HUES6 (cell line): ENCODE results near the gene CLDN19.

Source experiments
- H3K27ac ChIP-seq: 2 replicates; pipeline ENCODE4 v1.7.0; 2013; ENCODE audit warnings: low read depth, mild to moderate bottlenecking, low read length, inconsistent platforms
- H3K27me3 ChIP-seq: 2 replicates; pipeline ENCODE4 v1.6.1; 2013; ENCODE audit warnings: low read length; ENCODE audit not compliant: control insufficient read depth, insufficient read depth
- H3K36me3 ChIP-seq: 2 replicates; pipeline ENCODE4 v1.6.1; 2013; ENCODE audit warnings: low read length; ENCODE audit not compliant: control insufficient read depth, insufficient read depth
- H3K4me1 ChIP-seq: 2 replicates; pipeline ENCODE4 v1.6.1; 2013; ENCODE audit warnings: low read length; ENCODE audit not compliant: control insufficient read depth, insufficient read depth
- H3K4me3 ChIP-seq: 2 replicates; pipeline ENCODE4 v1.5.1; 2013; ENCODE audit warnings: low read depth, low read length
- H3K9ac ChIP-seq: one replicate; pipeline ENCODE4 v1.6.1; 2013; ENCODE audit warnings: mild to moderate bottlenecking, low read length
- H3K9me3 ChIP-seq: 2 replicates; pipeline ENCODE4 v1.6.1; 2013; ENCODE audit warnings: low read depth, low read length; ENCODE audit not compliant: control insufficient read depth, insufficient read depth

CLDN19 gene

GRCh38 chr1:42698081-42698813 lies 41.8 kb downstream of the CLDN19 start:
- no peak overlapping the region for H3K27ac ChIP-seq
- peaks cover 99% of the 10 kb centered on the region for H3K36me3 ChIP-seq
- H3K4me3 ChIP-seq, result no peak overlapping the region
- H3K27me3 ChIP-seq, result no peaks in the 10 kb centered on the region
- no peaks in the 10 kb centered on the region for H3K9me3 ChIP-seq
- H3K9ac ChIP-seq, result no peak overlapping the region
- H3K4me1 ChIP-seq, result no peaks in the 10 kb centered on the region

DNA sequence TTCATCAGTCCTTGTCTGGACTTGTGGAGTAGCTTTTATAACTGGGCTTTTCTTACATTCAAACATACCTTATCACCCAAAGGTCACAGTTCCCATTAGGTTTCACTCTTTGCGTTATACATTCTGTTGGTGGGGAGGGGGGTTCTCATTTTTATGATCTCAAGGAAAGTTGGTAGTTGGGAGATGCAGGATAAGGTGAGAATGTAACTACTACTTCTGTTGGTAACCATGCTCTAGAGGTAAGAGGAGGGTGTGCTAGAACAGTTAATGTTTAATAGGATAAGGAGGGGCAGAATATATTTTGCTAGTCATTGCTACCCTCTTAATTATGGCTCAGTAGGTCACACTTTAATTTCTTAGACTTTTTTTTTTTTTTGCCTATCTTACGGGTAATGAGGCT lies 47.1 kb downstream of the CLDN19 start:
- peaks cover 80% of the 10 kb centered on the region for H3K36me3 ChIP-seq

DNA sequence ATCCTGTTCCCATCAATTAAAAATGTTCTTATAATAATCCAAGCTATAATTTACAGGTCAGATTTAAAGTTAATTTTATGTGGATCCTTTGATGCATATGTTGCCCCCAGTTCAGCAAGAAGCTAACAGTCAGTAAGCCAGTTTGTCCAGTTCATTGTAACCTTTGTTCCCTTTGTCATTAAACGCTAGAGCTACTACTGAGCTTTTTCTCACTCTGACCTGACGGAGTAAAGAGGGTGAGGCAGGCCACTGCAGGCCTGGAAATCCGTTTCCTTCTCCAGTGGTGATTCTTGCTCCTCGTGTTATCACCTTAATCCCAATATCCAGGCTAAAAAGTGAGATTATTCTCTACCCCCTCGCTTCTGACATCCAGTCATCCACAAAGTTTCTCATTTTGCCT lies 47.6 kb downstream of the CLDN19 start:
- H3K27me3 ChIP-seq, result no peaks in the 10 kb centered on the region
- H3K9me3 ChIP-seq, result no peaks in the 10 kb centered on the region
- H3K4me1 ChIP-seq, result peaks cover 25% of the 10 kb centered on the region
- no peak overlapping the region for H3K4me3 ChIP-seq
- peaks cover 80% of the 10 kb centered on the region for H3K36me3 ChIP-seq
- H3K27ac ChIP-seq, result peak overlapping the region; percentile 63; the same call in 1 of the 2 replicates
- no peak overlapping the region for H3K9ac ChIP-seq

More for the DNA sequence above, 47.1 kb downstream of the CLDN19 start:
- no peaks in the 10 kb centered on the region for H3K27me3 ChIP-seq
- peak overlapping the region; percentile 63; the same call in 1 of the 2 replicates for H3K27ac ChIP-seq
- H3K9me3 ChIP-seq, result no peaks in the 10 kb centered on the region
- no peak overlapping the region for H3K9ac ChIP-seq
- H3K4me1 ChIP-seq, result peaks cover 25% of the 10 kb centered on the region
- H3K4me3 ChIP-seq, result no peak overlapping the region

DNA sequence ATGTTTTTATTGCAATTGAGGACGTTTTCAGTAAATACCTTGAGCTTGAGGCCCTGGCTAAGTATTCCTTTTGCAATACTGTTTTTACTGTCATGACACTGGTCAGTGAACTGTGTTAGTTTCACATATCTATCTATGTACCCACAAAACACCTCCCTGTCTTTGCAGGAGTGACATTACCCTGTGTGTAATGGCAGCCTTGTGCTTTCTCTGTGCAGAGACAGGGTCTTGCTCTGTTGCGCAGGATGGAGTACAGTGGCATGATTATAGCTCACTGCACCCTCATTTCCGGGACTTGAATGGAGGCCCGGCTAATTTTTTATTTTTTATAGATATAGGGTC lies 48.9 kb downstream of the CLDN19 start:
- Histone ChIP-seq H3K9ac (no peak overlapping the region), H3K4me1 (peaks cover 33% of the 10 kb centered on the region), H3K36me3 (peaks cover 74% of the 10 kb centered on the region), H3K27me3 (no peaks in the 10 kb centered on the region), H3K4me3 (no peak overlapping the region), H3K27ac (no peak overlapping the region), H3K9me3 (no peaks in the 10 kb centered on the region)

- Histone ChIP-seq H3K9me3 (no peaks in the 10 kb centered on the region), H3K4me3 (no peak overlapping the region), H3K4me1 (peaks cover 38% of the 10 kb centered on the region), H3K27ac (no peak overlapping the region), H3K27me3 (no peaks in the 10 kb centered on the region), H3K36me3 (peaks cover 73% of the 10 kb centered on the region), H3K9ac (no peak overlapping the region)
Observed at GRCh38 chr1:42690477-42691156, 49.4 kb downstream of the CLDN19 start.

GRCh38 chr1:42689912-42690311 lies 50.1 kb downstream of the CLDN19 start:
- Histone ChIP-seq H3K9ac (no peak overlapping the region), H3K9me3 (no peaks in the 10 kb centered on the region), H3K4me1 (peaks cover 44% of the 10 kb centered on the region), H3K27ac (no peak overlapping the region), H3K4me3 (no peak overlapping the region), H3K36me3 (peaks cover 73% of the 10 kb centered on the region), H3K27me3 (no peaks in the 10 kb centered on the region)

DNA sequence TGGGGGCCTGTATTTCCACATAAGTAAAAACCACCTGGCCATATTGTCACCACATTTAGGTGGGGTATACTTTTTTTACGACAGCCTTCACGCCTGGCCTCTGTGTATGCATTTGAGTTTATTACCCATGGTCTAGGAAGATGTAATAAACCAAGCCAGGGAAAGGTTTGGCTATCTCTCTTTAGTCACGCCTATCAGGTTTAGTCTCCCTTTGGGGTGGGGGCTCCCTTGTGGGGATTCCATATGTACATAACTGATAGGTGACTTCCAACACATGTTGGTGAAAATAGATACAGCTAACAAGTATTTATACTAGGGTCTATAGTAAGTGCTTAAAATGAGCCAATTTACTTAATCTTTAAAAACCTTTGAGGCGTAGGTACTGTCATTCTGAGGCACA lies 53.6 kb downstream of the CLDN19 start:
- peaks cover 62% of the 10 kb centered on the region for H3K36me3 ChIP-seq
- H3K27me3 ChIP-seq, result no peaks in the 10 kb centered on the region
- peaks cover 41% of the 10 kb centered on the region for H3K4me1 ChIP-seq
- H3K27ac ChIP-seq, result no peak overlapping the region
- H3K9ac ChIP-seq, result no peak overlapping the region
- H3K9me3 ChIP-seq, result no peaks in the 10 kb centered on the region
- peak overlapping the region; percentile 29 for H3K4me3 ChIP-seq

GRCh38 chr1:42684139-42684538 lies 55.9 kb downstream of the CLDN19 start:
- Histone ChIP-seq H3K4me1 (peaks cover 35% of the 10 kb centered on the region), H3K27ac (no peak overlapping the region), H3K9me3 (no peaks in the 10 kb centered on the region), H3K27me3 (no peaks in the 10 kb centered on the region), H3K9ac (peak overlapping the region; percentile 16), H3K4me3 (peak overlapping the region; percentile 84), H3K36me3 (peaks cover 52% of the 10 kb centered on the region)
